Skeletal muscle satellite cell (primary cell): Measurements from ENCODE around the gene FRYL.

Experiments used
- H3K27me3 ChIP-seq: 2 replicates; pipeline ENCODE4 v1.7.0; 2013; ENCODE audit warnings: low read length; ENCODE audit not compliant: control insufficient read depth, insufficient read depth
- H3K36me3 ChIP-seq: 2 replicates; pipeline ENCODE4 v1.7.0; 2013; ENCODE audit warnings: mild to moderate bottlenecking, control low read depth, low read length; ENCODE audit not compliant: insufficient read depth
- H3K4me1 ChIP-seq: 2 replicates; pipeline ENCODE4 v1.7.0; 2013; ENCODE audit warnings: low read length; ENCODE audit not compliant: control insufficient read depth, insufficient read depth
- H3K4me2 ChIP-seq: 2 replicates; pipeline ENCODE4 v1.7.0; 2013; ENCODE audit warnings: mild to moderate bottlenecking, low read length
- H3K4me3 ChIP-seq: 2 replicates; pipeline ENCODE4 v1.7.0; 2013; ENCODE audit warnings: low read length
- H3K9ac ChIP-seq: 2 replicates; pipeline ENCODE4 v1.7.0; 2013; ENCODE audit warnings: mild to moderate bottlenecking, low read depth, low read length, moderate library complexity
- H3K9me3 ChIP-seq: replicated peaks from 2 replicates; pipeline ENCODE4 v1.7.0; 2013; ENCODE audit warnings: mild to moderate bottlenecking, control low read depth, low read length

The FRYL gene

DNA sequence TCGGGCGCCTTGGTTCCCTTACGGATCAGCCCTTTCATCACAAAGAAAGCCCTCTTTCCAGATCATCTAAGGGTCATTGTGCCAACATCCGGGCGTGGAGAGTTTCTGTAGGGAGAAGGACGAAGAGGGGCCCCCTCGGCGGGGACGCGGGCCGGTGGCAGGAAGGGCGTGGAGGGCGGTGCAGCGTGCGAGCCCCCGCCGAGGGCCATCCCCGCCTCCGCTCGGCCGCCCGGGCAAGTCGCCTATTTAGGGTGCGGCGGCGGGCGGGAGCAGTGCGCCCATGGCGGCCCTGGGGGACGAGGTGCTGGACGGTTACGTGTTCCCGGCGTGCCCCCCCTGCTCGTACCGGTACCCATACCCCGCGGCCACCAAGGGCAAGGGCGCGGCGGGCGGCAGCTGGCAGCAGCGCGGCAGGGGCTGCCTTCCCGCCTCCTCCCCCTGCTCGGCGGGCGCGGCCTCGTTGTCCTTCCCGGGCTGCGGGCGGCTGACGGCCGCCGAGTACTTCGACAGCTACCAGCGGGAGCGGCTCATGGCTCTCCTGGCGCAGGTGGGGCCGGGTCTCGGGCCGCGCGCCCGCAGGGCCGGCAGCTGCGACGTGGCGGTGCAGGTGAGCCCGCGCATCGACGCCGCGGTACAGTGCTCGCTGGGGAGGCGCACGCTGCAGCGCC, 289.9 kb downstream of the FRYL start, which contains the start of gene ZAR1:
ZAR1 (plus strand) TSS at position 241 of the 668 bp plus-strand sequence; CDS start at position 281, 40 bp downstream.
- H3K27me3 ChIP-seq = peaks cover 68% of the 10 kb centered on the region
- H3K4me2 ChIP-seq = peak within 1 kb of the TSS; percentile 69
- no peak within 1 kb of the TSS for H3K9ac ChIP-seq
- no peaks in the 10 kb centered on the region for H3K9me3 ChIP-seq
- H3K36me3 ChIP-seq = no peaks in the 10 kb centered on the region
- peak within 1 kb of the TSS; percentile 48 for H3K4me3 ChIP-seq
- H3K4me1 ChIP-seq = no peaks in the 10 kb centered on the region

DNA sequence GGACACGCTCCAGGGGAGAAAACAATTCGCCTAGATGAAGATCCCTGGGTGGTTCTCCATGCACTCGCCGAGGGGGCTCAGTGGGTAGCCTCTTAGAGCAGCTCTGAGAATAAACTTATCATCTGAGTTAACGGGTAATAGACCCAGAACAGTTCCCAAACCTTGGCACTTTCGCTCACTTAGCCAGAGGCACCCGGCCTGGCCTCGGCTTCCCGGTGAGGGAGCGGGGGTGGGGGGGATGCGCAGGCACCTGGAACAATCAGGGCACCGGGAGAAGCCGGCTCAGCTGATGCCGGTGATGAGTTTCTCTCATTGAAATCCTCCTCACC, 290.4 kb downstream of the FRYL start:
- H3K27me3 ChIP-seq = peaks cover 73% of the 10 kb centered on the region
- H3K9ac ChIP-seq = no peak overlapping the region
- H3K4me3 ChIP-seq = peak overlapping the region; percentile 48
- no peaks in the 10 kb centered on the region for H3K4me1 ChIP-seq
- H3K4me2 ChIP-seq = peak overlapping the region; percentile 69
- no peaks in the 10 kb centered on the region for H3K36me3 ChIP-seq
- no peaks in the 10 kb centered on the region for H3K9me3 ChIP-seq

DNA sequence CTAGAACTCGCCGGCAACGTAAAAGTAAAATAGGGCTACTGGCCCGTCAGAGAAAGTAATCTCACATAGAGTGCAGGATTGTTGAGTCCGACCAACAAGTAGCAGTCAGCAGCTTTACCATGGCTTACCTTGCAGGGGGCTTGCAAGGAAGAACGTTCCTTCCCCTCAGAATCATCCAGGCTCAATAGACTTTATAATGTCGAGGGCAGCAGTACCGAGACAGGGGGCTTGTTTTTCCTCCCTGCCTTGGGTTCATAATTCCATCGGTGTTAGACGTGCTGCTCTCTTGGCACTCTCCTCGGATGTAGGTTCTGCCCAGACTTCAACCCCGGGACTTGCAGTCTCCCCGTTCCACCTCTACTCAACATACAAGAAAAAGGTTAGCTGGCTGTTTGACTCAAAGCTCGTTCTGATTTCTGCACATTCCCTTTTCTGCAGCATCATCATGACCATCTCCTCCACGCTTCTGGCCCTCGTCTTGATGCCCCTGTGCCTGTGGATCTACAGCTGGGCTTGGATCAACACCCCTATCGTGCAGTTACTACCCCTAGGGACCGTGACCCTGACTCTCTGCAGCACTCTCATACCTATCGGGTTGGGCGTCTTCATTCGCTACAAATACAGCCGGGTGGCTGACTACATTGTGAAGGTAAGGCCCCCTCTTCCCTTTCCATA, 295.4 kb downstream of the FRYL start:
- no peak overlapping the region for H3K4me3 ChIP-seq
- H3K9ac ChIP-seq = no peak overlapping the region
- peaks cover 4% of the 10 kb centered on the region for H3K4me1 ChIP-seq
- H3K27me3 ChIP-seq = peaks cover 85% of the 10 kb centered on the region
- peaks cover 3% of the 10 kb centered on the region for H3K9me3 ChIP-seq
- H3K4me2 ChIP-seq = no peak overlapping the region
- no peaks in the 10 kb centered on the region for H3K36me3 ChIP-seq

GRCh38 chr4:48483777-48484493, 296.1 kb downstream of the FRYL start:
- Histone ChIP-seq H3K9me3 (peaks cover 3% of the 10 kb centered on the region), H3K4me2 (peak overlapping the region; percentile 59), H3K36me3 (no peaks in the 10 kb centered on the region), H3K4me3 (peak overlapping the region; percentile 57), H3K9ac (no peak overlapping the region), H3K4me1 (peaks cover 4% of the 10 kb centered on the region), H3K27me3 (peaks cover 78% of the 10 kb centered on the region)

DNA sequence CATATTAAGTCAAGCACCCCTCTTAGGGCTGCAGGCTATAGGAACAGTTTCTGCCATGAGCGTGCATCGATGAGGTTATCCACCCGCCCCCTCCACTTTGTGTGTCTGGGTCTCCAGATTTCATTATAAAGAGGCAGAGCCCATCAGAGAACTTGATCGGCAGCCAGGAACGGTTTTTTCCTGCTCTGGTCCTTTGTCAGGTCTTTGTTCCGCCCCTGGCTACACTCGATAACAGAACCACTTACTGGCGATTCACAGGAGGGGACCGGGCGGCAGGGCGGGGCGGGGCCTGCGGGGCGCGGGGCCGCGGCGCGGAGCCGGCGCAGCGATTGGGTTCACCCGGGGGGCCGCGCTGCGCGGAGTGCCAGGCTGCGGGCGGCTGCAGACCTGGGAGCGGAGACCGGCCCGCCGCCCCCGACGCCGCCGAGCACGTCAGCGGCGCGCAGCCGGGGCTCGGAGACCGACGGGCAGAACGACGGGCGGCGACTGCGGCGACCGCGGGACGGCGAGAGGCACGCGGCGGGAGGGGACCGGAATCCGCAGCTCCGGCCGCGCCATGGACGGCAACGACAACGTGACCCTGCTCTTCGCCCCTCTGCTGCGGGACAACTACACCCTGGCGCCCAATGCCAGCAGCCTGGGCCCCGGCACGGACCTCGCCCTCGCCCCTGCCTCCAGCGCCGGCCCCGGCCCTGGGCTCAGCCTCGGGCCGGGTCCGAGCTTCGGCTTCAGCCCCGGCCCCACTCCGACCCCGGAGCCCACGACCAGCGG, 296.9 kb downstream of the FRYL start, which contains the start of gene SLC10A4:
SLC10A4 (plus strand) TSS at position 338 of the 771 bp plus-strand sequence; CDS start at position 557, 219 bp downstream.
- no peak within 1 kb of the TSS for H3K9ac ChIP-seq
- peaks cover 70% of the 10 kb centered on the region for H3K27me3 ChIP-seq
- no peaks in the 10 kb centered on the region for H3K36me3 ChIP-seq
- peaks cover 4% of the 10 kb centered on the region for H3K4me1 ChIP-seq
- peaks cover 3% of the 10 kb centered on the region for H3K9me3 ChIP-seq
- H3K4me2 ChIP-seq = peak within 1 kb of the TSS; percentile 59
- H3K4me3 ChIP-seq = peak within 1 kb of the TSS; percentile 57

DNA sequence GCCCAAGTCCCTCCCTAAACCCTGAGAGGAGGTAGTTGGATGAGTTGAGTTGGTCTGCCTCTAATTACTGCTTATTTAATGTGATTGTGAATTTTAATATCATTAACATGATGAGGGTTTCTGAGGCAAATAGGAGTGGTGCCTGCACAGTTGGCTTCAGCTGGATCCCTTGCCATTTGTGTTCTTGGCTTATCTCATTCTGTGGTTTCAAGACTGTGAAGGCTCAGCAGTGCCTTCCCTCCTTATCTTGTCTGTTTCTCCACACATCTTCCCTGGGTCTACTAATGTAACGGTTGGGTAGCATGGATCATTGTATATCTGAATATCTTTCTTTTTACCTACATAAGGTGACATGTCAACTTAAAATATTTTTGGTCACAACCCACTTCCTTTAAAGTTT, 298.5 kb downstream of the FRYL start:
- peaks cover 3% of the 10 kb centered on the region for H3K9me3 ChIP-seq
- H3K4me3 ChIP-seq = no peak overlapping the region
- H3K36me3 ChIP-seq = no peaks in the 10 kb centered on the region
- H3K27me3 ChIP-seq = peaks cover 58% of the 10 kb centered on the region
- no peak overlapping the region for H3K9ac ChIP-seq
- H3K4me2 ChIP-seq = no peak overlapping the region
- peaks cover 4% of the 10 kb centered on the region for H3K4me1 ChIP-seq

DNA sequence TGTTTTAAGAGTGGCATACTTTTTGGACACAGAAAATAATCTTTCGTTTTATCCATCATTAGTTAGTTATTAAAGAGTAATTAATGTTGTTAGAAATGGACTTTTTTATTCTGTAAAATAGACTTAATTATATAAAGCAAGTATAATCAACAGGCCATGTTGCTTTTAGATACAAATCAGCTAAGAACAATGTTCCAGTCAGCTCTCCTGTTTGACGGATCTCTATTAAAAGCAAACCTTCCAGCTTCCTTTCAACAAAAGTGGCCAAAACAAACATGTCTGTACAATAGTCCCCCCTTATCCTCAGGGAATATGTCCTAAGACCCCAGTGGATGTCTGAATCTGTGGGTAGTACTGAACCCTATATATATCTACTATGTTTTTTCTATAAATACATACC, 301.8 kb downstream of the FRYL start:
- peaks cover under 1% of the 10 kb centered on the region for H3K4me1 ChIP-seq
- H3K9ac ChIP-seq = no peak overlapping the region
- no peak overlapping the region for H3K4me3 ChIP-seq
- H3K9me3 ChIP-seq = no peaks in the 10 kb centered on the region
- H3K27me3 ChIP-seq = peaks cover 28% of the 10 kb centered on the region
- no peak overlapping the region for H3K4me2 ChIP-seq
- H3K36me3 ChIP-seq = no peaks in the 10 kb centered on the region

- Histone ChIP-seq H3K4me2 (no peak overlapping the region), H3K36me3 (no peaks in the 10 kb centered on the region), H3K9me3 (no peaks in the 10 kb centered on the region), H3K9ac (no peak overlapping the region), H3K4me1 (peaks cover under 1% of the 10 kb centered on the region), H3K4me3 (no peak overlapping the region), H3K27me3 (peaks cover 4% of the 10 kb centered on the region)
Measured at GRCh38 chr4:48475770-48476169, 304.3 kb downstream of the FRYL start.

DNA sequence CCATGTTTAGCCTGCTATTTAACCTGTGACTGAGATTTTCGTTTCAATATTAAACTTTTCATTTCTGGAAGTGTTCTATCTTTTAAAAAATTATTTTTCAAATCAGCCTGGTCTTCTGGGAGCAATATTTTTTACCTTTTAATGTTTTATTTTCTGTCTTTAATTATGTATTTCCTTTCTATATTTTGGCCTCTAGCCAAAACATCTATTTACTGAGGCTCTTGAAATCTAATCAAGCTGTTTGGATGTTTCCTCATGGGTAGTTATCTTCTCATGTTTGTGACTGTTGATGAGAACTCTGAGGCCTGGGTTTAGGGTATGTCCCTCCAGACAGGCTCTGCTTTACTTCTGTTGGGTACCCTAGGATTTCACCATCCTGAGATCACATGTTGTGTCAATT, 307.3 kb downstream of the FRYL start:
- peaks cover 8% of the 10 kb centered on the region for H3K4me1 ChIP-seq
- no peak overlapping the region for H3K4me2 ChIP-seq
- H3K27me3 ChIP-seq = no peaks in the 10 kb centered on the region
- H3K4me3 ChIP-seq = no peak overlapping the region
- H3K9me3 ChIP-seq = no peaks in the 10 kb centered on the region
- no peak overlapping the region for H3K9ac ChIP-seq
- no peaks in the 10 kb centered on the region for H3K36me3 ChIP-seq

- H3K4me1 ChIP-seq = peaks cover 12% of the 10 kb centered on the region
- H3K4me3 ChIP-seq = no peak overlapping the region
- no peaks in the 10 kb centered on the region for H3K27me3 ChIP-seq
- H3K4me2 ChIP-seq = no peak overlapping the region
- no peaks in the 10 kb centered on the region for H3K9me3 ChIP-seq
- H3K36me3 ChIP-seq = no peaks in the 10 kb centered on the region
- H3K9ac ChIP-seq = no peak overlapping the region
Measured at GRCh38 chr4:48470570-48470969, 309.5 kb downstream of the FRYL start.

DNA sequence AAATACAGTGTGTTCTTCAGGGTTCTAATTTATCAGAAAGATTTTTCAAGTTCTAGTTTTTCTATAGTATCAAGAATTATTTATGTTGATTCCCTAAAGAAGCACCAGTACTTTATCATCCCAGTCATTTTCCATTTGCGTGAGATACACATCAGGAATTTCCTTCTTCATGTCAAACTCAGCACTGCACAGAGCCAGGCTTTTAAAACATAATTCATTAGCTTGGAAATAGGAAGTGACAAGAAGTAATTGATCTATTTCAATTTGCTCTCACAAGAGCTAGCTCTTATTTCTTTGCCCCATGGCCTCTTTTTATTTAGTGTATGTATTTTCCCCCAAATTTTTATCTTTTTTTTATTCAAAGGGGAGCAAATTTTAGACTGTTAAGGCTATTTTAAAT, 309.9 kb downstream of the FRYL start:
- Histone ChIP-seq H3K4me3 (no peak overlapping the region), H3K27me3 (no peaks in the 10 kb centered on the region), H3K36me3 (no peaks in the 10 kb centered on the region), H3K9ac (no peak overlapping the region), H3K4me1 (peaks cover 12% of the 10 kb centered on the region), H3K9me3 (no peaks in the 10 kb centered on the region), H3K4me2 (no peak overlapping the region)
